ENCODE results near the gene SH3BP4. TPM values are rescaled to one million over a fixed set of nuclear protein-coding genes. Genes with fewer than 3 reads are reported as not detected.

SH3BP4 gene
- total RNA-seq, 1 donor: 115 TPM

- no peak for TF ChIP-seq CTCF (IDR thresholded peaks at IDR 0.05; ENCODE audit: insufficient read depth, low read depth, low read length)
- no peak overlapping the region for H3K4me3 ChIP-seq (ENCODE audit: low read depth, low read length)
- no peak for DNase-seq (ENCODE audit: low read depth)
Measured at GRCh38 chr2:234958311-234958710, 6.5 kb downstream of the SH3BP4 start.

GRCh38 chr2:234958746-234959395, 7.1 kb downstream of the SH3BP4 start:
- TF ChIP-seq CTCF (IDR thresholded peaks at IDR 0.05; ENCODE audit: insufficient read depth, low read depth, low read length): no peak
- no peak overlapping the region for H3K4me3 ChIP-seq (ENCODE audit: low read depth, low read length)
- DNase-seq (ENCODE audit: low read depth): no peak

- no peak for DNase-seq (ENCODE audit: low read depth)
- TF ChIP-seq CTCF (IDR thresholded peaks at IDR 0.05; ENCODE audit: insufficient read depth, low read depth, low read length): no peak
- no peak overlapping the region for H3K4me3 ChIP-seq (ENCODE audit: low read depth, low read length)
Measured at GRCh38 chr2:234960175-234961088, 8.6 kb downstream of the SH3BP4 start.

- H3K4me3 ChIP-seq (ENCODE audit: low read depth, low read length): no peak overlapping the region
- no peak for TF ChIP-seq CTCF (IDR thresholded peaks at IDR 0.05; ENCODE audit: insufficient read depth, low read depth, low read length)
- DNase-seq (ENCODE audit: low read depth): no peak
Measured at GRCh38 chr2:234961784-234962183, 10.0 kb downstream of the SH3BP4 start.

- peak; percentile 76 for DNase-seq (ENCODE audit: low read depth)
- H3K4me3 ChIP-seq (ENCODE audit: low read depth, low read length): no peak overlapping the region
- TF ChIP-seq CTCF (IDR thresholded peaks at IDR 0.05; ENCODE audit: insufficient read depth, low read depth, low read length): no peak
Measured at GRCh38 chr2:234963773-234964615, 12.2 kb downstream of the SH3BP4 start.

GRCh38 chr2:234964631-234965461, 13.0 kb downstream of the SH3BP4 start:
- DNase-seq (ENCODE audit: low read depth): peak; percentile 83
- no peak overlapping the region for H3K4me3 ChIP-seq (ENCODE audit: low read depth, low read length)
- no peak for TF ChIP-seq CTCF (IDR thresholded peaks at IDR 0.05; ENCODE audit: insufficient read depth, low read depth, low read length)

All from fibroblast of villous mesenchyme (primary cell).